Natural killer cell treated with Interleukin-12 subunit alpha and Interleukin-12 subunit beta and Interleukin-15 and Interleukin-18, amount 100 ng/mL, for 72 hours (primary cell): Measurements from ENCODE around the gene ZDHHC18. TPM values are rescaled to one million over a fixed set of nuclear protein-coding genes. Genes with fewer than 3 reads are reported as not detected.
"Not testable (repeated sequence)": the region's sequence is repeated elsewhere in the genome, so short reads cannot be mapped to it uniquely, and the experiment has no call there.

Experiments used
- ATAC-seq, 2 donors: fragments of 150-1000 bp; cut with Tn5 transposase in 1 of 2; sonication (Bioruptor Pico), chemical (Tn5 transposase) in 1 of 2; 2 replicates each; pipeline ENCODE4 v1.10.0; 2021
- DNase-seq: peaks from one replicate; pipeline ENCODE4 v3.0.0; 2022; ENCODE audit warnings: low spot score
- H3K27ac Mint-ChIP-seq, 2 donors: 1 replicate in 1 of 2; 2 replicates in 1 of 2; pipeline ENCODE4 v1.8.0; 2022; ENCODE audit warnings: mixed read lengths in 2 of 2, mild to moderate bottlenecking in 1 of 2, moderate library complexity in 1 of 2
- H3K27me3 Mint-ChIP-seq, 2 donors: 1 replicate in 1 of 2; 2 replicates in 1 of 2; pipeline ENCODE4 v1.8.0; 2022; ENCODE audit warnings: mixed read lengths in 2 of 2
- H3K36me3 Mint-ChIP-seq: one replicate; pipeline ENCODE4 v1.8.0; 2022; ENCODE audit warnings: mixed read lengths
- H3K4me1 Mint-ChIP-seq, 2 donors: 1 replicate in 1 of 2; 2 replicates in 1 of 2; pipeline ENCODE4 v1.8.0; 2022; ENCODE audit warnings: low read depth in 2 of 2, mixed read lengths in 2 of 2, mild to moderate bottlenecking in 1 of 2
- H3K4me3 Mint-ChIP-seq: one replicate; pipeline ENCODE4 v1.8.0; 2022; ENCODE audit warnings: mixed read lengths
- H3K9me3 Mint-ChIP-seq: 2 replicates; pipeline ENCODE4 v1.8.0; 2022; ENCODE audit warnings: mixed read lengths
- total RNA-seq, 2 donors: library from RNA; stranded (reverse); gene quantifications; one replicate each; pipeline ENCODE4 v1.2.3, GENCODE V29; 2022

The ZDHHC18 gene
- total RNA-seq, 2 donors from 2014 or later: 87.2 to 106 TPM

DNA sequence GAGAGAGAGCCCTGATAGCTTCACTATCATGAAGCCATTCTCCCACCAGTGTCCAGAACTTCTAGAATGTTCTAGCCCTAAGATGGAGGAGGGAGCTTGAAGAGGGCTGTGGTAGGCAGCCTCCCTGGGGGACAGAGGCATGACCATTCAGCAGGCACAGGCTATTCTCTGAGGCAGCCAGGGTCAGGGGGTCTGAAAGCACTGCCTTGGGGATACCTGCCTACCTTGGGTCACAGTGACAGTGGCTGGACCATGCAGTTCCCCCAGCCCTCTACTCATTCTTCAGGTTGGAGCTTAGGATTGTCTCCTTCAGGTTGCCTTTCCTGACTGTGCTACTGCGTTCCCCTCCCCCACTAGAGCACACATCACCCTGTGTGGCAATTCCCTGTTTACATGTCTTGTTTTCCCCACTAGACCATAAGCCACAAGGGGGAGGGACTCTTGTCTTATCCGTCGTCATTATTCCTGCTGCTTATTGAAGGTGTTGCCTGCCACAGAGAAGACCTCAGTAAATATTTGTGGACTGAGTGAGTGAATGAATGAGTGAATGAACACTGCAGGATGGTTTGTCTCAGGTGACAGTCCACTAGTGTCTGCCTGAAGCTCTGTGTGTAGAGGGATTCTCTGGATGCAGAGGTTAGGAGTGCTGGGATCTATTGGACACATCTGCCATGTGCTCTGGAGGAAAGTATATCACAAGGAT is 5.2 kb downstream of the ZDHHC18 start:
- H3K4me1 Mint-ChIP-seq: peaks cover 65 to 78% of the 10 kb centered on the region in 2 donors
- DNase-seq (no peak), ATAC-seq (no peak)
- H3K9me3 Mint-ChIP-seq: no peaks in the 10 kb centered on the region
- H3K27me3 Mint-ChIP-seq: no peaks in the 10 kb centered on the region
- peaks cover 29% of the 10 kb centered on the region for H3K36me3 Mint-ChIP-seq
- H3K4me3 Mint-ChIP-seq: peak overlapping the region; percentile 83
- peak overlapping the region; percentile 99 for H3K27ac Mint-ChIP-seq

DNA sequence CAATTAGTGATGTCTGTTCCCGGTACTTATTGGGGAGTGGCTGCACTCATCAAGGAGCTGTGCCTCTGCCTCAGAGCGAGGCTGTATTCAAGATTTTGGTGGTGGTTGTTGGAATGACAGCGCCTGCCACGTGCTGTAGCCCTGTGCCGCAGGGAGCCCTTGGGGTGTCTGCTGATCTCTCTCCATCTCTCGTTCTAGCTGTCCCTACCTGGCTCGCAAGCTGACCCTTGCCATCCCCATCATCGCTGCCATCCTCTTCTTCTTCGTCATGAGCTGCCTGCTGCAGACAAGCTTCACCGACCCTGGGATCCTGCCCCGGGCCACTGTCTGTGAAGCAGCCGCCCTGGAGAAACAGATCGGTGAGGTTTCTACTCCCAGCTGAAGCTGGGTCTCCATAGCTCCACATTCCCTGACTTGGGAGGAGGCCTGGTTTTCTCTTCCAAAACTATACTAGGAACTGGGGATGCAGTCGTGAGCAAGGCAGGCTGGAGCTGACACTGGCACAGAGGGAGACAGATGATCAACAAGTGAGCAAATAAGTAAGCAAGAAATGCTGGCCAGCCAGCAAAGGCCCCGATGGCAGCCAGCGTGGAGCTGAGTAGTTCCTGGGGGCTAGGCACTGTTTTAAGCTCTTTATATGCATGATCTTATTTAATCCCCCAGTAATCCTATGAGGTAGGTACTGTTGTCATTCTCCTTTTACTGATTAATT is 5.9 kb downstream of the ZDHHC18 start:
- DNase-seq (no peak), ATAC-seq (no peak)
- Mint-ChIP-seq H3K4me3 (peak overlapping the region; percentile 83), H3K9me3 (no peaks in the 10 kb centered on the region), H3K4me1 (peaks cover 64 to 75% of the 10 kb centered on the region in 2 donors), H3K27me3 (no peaks in the 10 kb centered on the region), H3K36me3 (peaks cover 27% of the 10 kb centered on the region), H3K27ac (peak overlapping the region; percentile 99)

DNA sequence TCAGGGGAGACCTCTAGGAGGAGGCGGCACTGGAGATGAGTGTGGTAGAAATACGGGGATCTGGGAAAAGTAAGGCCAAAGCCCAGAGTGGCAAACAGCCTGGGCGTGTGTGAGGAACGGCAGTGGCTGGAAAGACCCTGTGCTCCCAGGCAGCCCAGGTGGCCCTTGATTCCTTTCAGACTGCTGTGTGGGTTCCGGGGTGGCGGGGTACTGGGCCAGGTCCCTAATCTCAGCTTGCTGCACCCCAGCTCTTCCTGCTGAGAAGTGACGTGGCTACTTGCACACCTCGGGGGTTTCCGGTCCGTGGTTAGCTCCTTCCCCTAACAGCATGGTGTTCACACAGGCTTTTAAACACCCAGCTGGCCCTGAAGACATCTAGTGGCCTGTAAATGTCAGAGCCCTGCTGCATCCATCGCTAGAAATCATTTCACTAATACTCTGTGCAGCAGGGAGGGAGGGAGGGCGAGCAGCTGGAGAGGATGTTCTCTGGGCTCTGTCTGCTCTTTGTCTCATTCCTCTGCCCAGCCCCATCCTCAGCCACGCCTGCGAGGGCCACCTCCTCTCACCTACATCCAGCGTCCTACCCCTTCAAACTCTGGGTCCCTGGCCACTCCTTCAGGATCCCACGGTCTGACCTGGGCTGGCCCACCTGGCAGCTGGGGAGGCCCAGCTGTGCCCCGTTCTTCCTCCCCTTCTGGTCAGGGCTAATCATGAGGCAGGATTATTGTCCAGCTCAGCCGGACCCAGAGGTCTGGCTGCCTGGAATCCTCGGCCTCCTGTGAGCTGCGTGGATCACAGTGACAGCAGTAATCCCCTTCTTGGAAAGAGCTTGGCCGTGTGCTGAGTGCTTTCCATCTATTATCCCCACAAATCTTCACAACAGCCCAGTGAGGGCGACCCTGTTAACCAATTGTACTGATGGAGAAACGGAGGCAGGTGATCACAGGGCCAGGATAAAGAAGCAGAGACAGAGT is 7.2 kb downstream of the ZDHHC18 start:
- peak; percentile 90 for DNase-seq
- H3K36me3 Mint-ChIP-seq: peaks cover 27% of the 10 kb centered on the region
- no peaks in the 10 kb centered on the region for H3K9me3 Mint-ChIP-seq
- H3K4me3 Mint-ChIP-seq: peak overlapping the region; percentile 83
- peak overlapping the region; percentile 99 for H3K27ac Mint-ChIP-seq
- no peaks in the 10 kb centered on the region for H3K27me3 Mint-ChIP-seq
- H3K4me1 Mint-ChIP-seq: peaks cover 58 to 75% of the 10 kb centered on the region in 2 donors
- peak; percentile 93 to 96 for ATAC-seq

DNA sequence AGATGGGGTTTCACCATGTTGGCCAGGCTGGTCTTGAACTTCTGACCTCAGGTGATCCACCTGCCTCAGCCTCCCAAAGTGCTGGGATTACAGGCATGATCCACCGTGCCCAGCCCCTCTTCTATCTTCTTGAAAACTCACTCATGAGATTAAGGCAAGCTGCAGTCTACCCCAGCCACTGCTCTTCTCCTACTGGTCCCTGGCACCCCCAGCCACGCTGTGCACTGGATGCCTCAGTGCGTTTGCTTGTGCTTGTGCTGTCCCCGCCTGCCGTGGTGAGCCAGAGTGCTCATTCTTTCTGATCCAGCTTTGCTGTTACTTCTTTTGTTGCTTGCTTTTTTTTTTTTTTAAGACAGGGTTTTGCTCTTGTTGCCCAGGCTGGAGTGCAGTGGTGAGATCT is 11.2 kb downstream of the ZDHHC18 start:
- H3K27ac Mint-ChIP-seq: peak overlapping the region; percentile 82 to 92
- H3K27me3 Mint-ChIP-seq, DNase-seq, ATAC-seq, H3K9me3 Mint-ChIP-seq: not testable (repeated sequence)
- H3K4me1 Mint-ChIP-seq: peaks cover 35 to 42% of the 10 kb centered on the region in 2 donors
- H3K36me3 Mint-ChIP-seq: peaks cover 21% of the 10 kb centered on the region
- peak overlapping the region; percentile 23 for H3K4me3 Mint-ChIP-seq

DNA sequence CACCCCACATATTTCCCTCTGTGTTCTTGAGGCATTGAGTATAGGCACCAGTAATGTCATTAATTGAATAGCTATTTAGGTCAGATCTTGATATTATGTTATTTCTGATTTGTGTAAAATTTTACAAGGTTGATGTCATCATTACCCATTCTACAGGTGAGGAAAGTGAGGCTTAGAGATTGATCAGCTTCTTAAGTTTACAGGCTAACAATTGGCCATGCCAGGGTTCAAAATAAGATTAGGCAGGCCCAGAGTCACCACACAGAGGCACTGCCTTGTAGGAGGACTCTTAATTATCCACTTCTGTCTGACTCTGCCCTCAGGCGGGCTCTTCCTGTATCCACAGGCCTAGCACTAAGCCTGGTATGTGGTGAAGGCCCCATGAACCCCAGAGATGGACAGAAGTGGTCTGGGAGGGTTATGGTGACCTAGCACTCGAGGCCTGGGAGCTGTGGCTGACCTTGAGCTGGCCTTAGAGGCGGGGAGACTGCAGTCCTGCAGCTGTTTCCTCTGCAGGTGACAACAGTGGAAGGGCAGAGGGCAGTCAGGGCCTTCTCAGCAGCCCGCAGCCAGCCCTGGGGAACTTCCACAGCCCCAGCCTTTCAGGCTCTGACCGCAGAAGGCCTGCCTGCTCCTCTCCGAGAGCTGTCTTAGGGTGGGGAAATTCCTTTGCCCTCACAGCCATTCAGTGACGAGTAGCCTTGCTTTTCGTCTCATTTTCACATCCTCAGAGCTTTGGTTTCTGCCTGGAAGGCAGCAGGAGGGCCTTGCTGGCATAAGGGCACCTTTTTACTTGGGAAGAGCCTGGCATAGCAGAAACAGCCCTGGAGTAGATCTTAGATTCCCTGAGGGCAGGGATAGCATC is 12.2 kb downstream of the ZDHHC18 start:
- H3K9me3 Mint-ChIP-seq: no peaks in the 10 kb centered on the region
- peak overlapping the region; percentile 82 to 92 for H3K27ac Mint-ChIP-seq
- H3K4me1 Mint-ChIP-seq: peaks cover 25 to 31% of the 10 kb centered on the region in 2 donors
- peak; percentile 93 to 98 for ATAC-seq
- peak; percentile 76 for DNase-seq
- peaks cover 17% of the 10 kb centered on the region for H3K36me3 Mint-ChIP-seq
- peak overlapping the region; percentile 40 for H3K4me3 Mint-ChIP-seq
- H3K27me3 Mint-ChIP-seq: no peaks in the 10 kb centered on the region

DNA sequence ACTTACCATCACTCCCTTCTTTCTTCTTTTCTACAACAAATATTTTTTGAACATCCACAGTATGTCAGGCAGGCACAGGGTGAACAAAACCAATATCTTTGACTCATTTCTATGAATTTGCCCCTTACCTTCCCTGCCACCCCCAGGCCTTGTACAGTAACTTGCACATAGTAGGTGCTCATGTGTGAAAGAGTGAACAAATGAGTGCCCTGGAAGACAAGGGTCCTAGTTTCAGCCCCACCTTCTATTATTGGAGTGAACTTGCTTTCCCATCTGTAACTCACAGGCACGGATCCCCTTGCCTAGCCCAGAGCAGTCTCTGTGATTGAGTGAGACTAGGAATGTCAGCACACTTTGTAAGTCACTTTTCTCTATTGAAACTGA is 12.8 kb downstream of the ZDHHC18 start:
- peak in 1 of 2 donors; percentile 26 for ATAC-seq
- Mint-ChIP-seq H3K27ac (peak overlapping the region; percentile 82 to 92), H3K27me3 (no peaks in the 10 kb centered on the region), H3K4me1 (peaks cover 19 to 28% of the 10 kb centered on the region in 2 donors), H3K4me3 (peak overlapping the region; percentile 40), H3K36me3 (peaks cover 14% of the 10 kb centered on the region), H3K9me3 (no peaks in the 10 kb centered on the region)
- no peak for DNase-seq

DNA sequence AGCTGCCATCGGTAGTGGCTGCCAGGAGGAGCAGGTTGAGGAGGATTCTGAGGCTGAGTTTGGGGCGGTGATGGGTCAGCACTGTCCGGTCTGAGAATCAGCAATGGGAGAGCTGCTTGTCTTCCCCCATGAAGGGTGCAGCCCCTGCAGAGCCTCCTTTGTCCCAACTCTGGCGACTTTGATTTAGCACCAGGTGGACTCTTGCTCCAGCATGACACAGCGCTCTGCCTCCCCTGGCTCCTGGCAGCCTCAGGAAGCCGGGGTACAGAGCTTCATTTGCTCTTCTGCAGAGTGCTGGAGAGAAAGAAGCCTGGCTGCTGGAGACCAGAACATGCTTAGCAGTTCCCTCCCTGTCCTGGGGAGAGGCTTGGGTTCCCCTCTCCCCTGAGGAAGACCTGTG is 13.3 kb downstream of the ZDHHC18 start:
- H3K9me3 Mint-ChIP-seq: no peaks in the 10 kb centered on the region
- H3K27me3 Mint-ChIP-seq: no peaks in the 10 kb centered on the region
- peaks cover 10% of the 10 kb centered on the region for H3K36me3 Mint-ChIP-seq
- H3K27ac Mint-ChIP-seq: peak overlapping the region; percentile 82 to 92
- no peak for DNase-seq
- no peak for ATAC-seq
- H3K4me1 Mint-ChIP-seq: peaks cover 14 to 25% of the 10 kb centered on the region in 2 donors
- no peak overlapping the region for H3K4me3 Mint-ChIP-seq

DNA sequence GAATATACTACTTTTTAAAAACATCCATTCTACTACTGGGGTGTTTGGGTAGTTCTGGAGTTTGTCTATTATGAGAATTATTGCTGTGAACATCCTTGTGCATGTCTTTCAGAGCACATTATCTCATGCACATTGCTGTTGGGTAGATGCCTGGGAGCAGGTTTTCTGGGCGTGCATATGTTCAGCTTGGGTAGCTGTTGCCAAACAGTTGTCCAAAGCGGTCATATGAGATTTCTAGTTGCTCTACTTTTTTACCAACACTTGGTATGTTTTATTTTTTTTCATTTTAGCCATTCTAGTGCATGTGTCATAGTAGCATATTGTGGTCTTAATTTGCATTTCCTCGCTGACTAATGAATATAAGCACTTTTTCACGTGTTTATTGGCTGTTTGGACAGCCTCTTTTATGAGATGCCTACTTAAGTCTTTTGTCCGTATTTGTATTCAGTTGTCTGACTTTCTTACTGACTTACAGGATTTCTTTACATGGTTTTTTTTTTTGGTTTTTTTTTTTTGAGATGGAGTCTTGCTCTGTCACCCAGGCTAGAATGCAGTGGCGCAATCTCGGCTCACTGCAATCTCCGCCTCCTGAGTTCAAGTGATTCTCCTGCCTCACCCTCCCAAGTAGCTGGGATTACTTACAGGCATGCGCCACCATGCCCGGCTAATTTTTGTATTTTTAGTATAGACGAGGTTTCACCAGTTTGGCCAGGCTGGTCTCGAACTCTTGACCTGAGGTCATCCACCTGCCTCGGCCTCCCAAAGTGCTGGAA is 18.1 kb downstream of the ZDHHC18 start:
- peaks cover 3 to 8% of the 10 kb centered on the region in 2 donors for H3K4me1 Mint-ChIP-seq
- ATAC-seq (no peak), DNase-seq (no peak)
- no peak overlapping the region for H3K27ac Mint-ChIP-seq
- no peaks in the 10 kb centered on the region for H3K27me3 Mint-ChIP-seq
- no peak overlapping the region for H3K4me3 Mint-ChIP-seq
- peaks cover 6% of the 10 kb centered on the region for H3K36me3 Mint-ChIP-seq
- no peaks in the 10 kb centered on the region for H3K9me3 Mint-ChIP-seq

DNA sequence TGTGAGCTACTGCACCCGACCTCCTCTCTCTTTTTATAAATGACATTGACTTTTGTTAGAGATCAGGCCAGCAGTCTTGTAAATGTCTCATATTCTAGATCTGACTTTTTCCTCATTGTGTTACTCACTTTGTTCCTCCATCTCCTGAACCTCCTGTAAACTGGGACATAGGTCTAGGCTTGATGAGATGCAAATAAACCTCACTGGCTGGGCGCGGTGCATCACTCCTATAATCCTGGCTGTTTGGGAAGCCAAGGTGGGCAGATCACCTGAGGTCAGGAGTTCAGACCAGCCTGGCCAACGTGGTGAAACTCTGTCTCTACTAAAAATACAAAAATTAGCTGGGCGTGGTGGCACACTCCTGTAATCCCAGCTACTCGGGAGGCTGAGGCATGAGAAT is 21.3 kb downstream of the ZDHHC18 start:
- not testable (repeated sequence) for H3K27me3 Mint-ChIP-seq, DNase-seq, H3K4me3 Mint-ChIP-seq, H3K9me3 Mint-ChIP-seq, ATAC-seq, H3K4me1 Mint-ChIP-seq
- Mint-ChIP-seq H3K36me3 (peaks cover 18% of the 10 kb centered on the region), H3K27ac (peak overlapping the region; percentile 14 to 46)

DNA sequence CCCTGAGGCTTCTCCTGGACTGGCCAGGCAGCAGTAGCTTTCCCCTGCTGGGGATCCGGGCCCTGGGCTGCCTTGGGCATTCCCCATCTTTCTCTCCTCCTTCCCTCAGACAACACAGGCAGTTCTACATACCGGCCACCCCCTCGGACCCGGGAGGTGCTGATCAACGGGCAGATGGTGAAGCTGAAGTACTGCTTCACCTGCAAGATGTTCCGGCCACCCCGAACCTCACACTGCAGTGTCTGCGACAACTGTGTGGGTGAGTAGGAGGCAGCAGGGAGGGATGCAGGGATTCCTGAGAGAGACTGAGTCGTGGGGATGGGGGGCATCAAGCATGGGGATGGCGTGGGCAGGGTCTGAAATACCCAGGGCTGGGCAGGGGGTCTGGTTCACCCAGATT is 22.0 kb downstream of the ZDHHC18 start:
- H3K36me3 Mint-ChIP-seq: peaks cover 18% of the 10 kb centered on the region
- no peak for ATAC-seq
- peaks cover 5 to 8% of the 10 kb centered on the region in 2 donors for H3K4me1 Mint-ChIP-seq
- peak overlapping the region in 1 of 2 donors; percentile 64 for H3K27ac Mint-ChIP-seq
- DNase-seq: no peak
- H3K9me3 Mint-ChIP-seq: no peaks in the 10 kb centered on the region
- H3K4me3 Mint-ChIP-seq: no peak overlapping the region
- no peaks in the 10 kb centered on the region for H3K27me3 Mint-ChIP-seq

DNA sequence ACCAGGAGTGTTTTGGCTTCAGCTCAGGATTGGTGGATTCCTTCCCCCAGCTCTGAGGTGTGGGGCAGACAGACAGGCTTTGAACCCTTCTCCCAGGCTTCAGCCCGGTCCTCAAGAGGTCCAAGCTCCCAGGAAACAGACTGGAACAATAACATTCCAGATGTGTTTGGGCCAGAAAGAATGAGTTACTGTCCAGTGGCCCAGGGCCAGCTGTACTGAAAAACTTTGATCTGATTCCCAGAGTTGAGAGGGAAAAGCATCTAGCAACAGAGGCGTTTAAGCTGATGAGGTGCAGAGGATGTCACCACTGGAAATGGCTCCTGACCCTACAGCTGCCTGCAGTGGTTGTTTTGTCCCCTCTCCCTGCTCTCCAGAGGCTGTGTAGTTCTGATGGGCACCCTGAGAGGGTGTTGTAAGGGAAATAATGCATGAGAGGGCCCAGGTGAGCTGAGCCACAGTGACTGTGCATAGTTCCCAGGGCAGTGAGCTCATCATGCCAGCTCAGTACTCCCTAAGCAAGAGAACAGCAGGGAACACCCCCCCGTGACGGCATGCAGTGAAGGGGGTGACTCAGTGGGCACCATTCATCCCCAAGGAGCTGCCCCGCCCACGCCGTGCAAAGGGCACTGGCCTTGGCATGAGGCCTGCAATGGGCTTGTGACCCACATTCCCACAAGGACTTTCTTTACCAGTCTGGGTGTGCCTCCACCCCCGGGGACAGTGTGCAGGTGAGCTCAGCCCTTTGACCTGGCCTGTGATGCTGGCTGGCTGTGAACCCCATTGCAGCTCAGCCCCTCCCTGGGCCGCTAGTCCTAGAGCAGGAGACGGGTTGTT is 22.7 kb downstream of the ZDHHC18 start:
- Mint-ChIP-seq H3K36me3 (peaks cover 18% of the 10 kb centered on the region), H3K27ac (peak overlapping the region in 1 of 2 donors; percentile 64), H3K9me3 (no peaks in the 10 kb centered on the region), H3K4me1 (peaks cover 5 to 7% of the 10 kb centered on the region in 2 donors), H3K4me3 (no peak overlapping the region), H3K27me3 (no peaks in the 10 kb centered on the region)
- DNase-seq (no peak), ATAC-seq (no peak)
